ENCODE data around the gene SPANXC. TPM values are rescaled to one million over a fixed set of nuclear protein-coding genes. Genes with fewer than 3 reads are reported as not detected.
"Not testable (repeated sequence)": the region's sequence is repeated elsewhere in the genome, so short reads cannot be mapped to it uniquely, and the experiment has no call there.

The SPANXC gene
- total RNA-seq = not detected in 2 replicates

- H3K36me3 Mint-ChIP-seq (ENCODE audit: low read depth); CTCF ChIA-PET; DNase-seq; H3K27ac Mint-ChIP-seq; ATAC-seq (ENCODE audit: low read depth); POLR2A ChIA-PET; H3K27me3 Mint-ChIP-seq; H3K4me3 Mint-ChIP-seq; H3K9me3 Mint-ChIP-seq; intact Hi-C loops (cut with micrococcal nuclease); H3K4me1 Mint-ChIP-seq: not testable (repeated sequence)
Observed at GRCh38 chrX:141242417-141242816, at the start of gene SPANXC. SPANXC (minus strand) TSS chrX:141242517; CDS start chrX:141242457, 60 bp downstream.

- ATAC-seq (ENCODE audit: low read depth) (no peak), DNase-seq (no peak)
- Mint-ChIP-seq H3K36me3 (ENCODE audit: low read depth) (no peaks in the 10 kb centered on the region), H3K27me3 (no peaks in the 10 kb centered on the region), H3K27ac (no peak overlapping the region), H3K9me3 (no peaks in the 10 kb centered on the region), H3K4me1 (no peaks in the 10 kb centered on the region), H3K4me3 (no peak overlapping the region)
- ChIA-PET CTCF (interaction anchor here (2.1 to 2.6 kb wide), 2 partner anchors 361 to 514 kb away, joined by 7 to 8 read pairs; no protein-coding TSS in a partner anchor), POLR2A (no interaction called here)
- TF ChIP-seq CTCF (IDR thresholded peaks at IDR 0.05) = no peak
- intact Hi-C loops (cut with micrococcal nuclease) = no loop called here
Observed at GRCh38 chrX:141279476-141279875, 37.2 kb upstream of the SPANXC start.

- ATAC-seq (ENCODE audit: low read depth) (no peak), DNase-seq (no peak)
- no peaks in the 10 kb centered on the region for H3K9me3 Mint-ChIP-seq
- intact Hi-C loops (cut with micrococcal nuclease) = no loop called here
- no peak overlapping the region for H3K4me3 Mint-ChIP-seq
- no peaks in the 10 kb centered on the region for H3K36me3 Mint-ChIP-seq (ENCODE audit: low read depth)
- H3K4me1 Mint-ChIP-seq = no peaks in the 10 kb centered on the region
- no peak overlapping the region for H3K27ac Mint-ChIP-seq
- ChIA-PET CTCF (interaction anchor here (1.3 to 2.6 kb wide), 3 partner anchors 360 to 512 kb away, joined by 3 to 8 read pairs (median 7); no protein-coding TSS in a partner anchor), POLR2A (no interaction called here)
- H3K27me3 Mint-ChIP-seq = no peaks in the 10 kb centered on the region
- TF ChIP-seq CTCF (IDR thresholded peaks at IDR 0.05) = no peak
Observed at GRCh38 chrX:141278306-141278705, 36.0 kb upstream of the SPANXC start.

GRCh38 chrX:141258080-141258479, 15.8 kb upstream of the SPANXC start:
- Mint-ChIP-seq H3K27ac (no peak overlapping the region), H3K4me1 (no peaks in the 10 kb centered on the region), H3K36me3 (ENCODE audit: low read depth) (no peaks in the 10 kb centered on the region), H3K9me3 (peaks cover 6% of the 10 kb centered on the region), H3K4me3 (no peak overlapping the region), H3K27me3 (no peaks in the 10 kb centered on the region)
- no peak for TF ChIP-seq CTCF (IDR thresholded peaks at IDR 0.05)
- ATAC-seq (ENCODE audit: low read depth) (no peak), DNase-seq (no peak)
- ChIA-PET POLR2A (no interaction called here), CTCF (no interaction called here)
- intact Hi-C loops (cut with micrococcal nuclease) = no loop called here

- Mint-ChIP-seq H3K4me1 (no peaks in the 10 kb centered on the region), H3K9me3 (peaks cover 4% of the 10 kb centered on the region), H3K27me3 (no peaks in the 10 kb centered on the region), H3K36me3 (ENCODE audit: low read depth) (no peaks in the 10 kb centered on the region), H3K4me3 (no peak overlapping the region), H3K27ac (no peak overlapping the region)
- DNase-seq = no peak
- intact Hi-C loops (cut with micrococcal nuclease) = no loop called here
- no peak for ATAC-seq (ENCODE audit: low read depth)
- ChIA-PET POLR2A (no interaction called here), CTCF (no interaction called here)
- TF ChIP-seq CTCF (IDR thresholded peaks at IDR 0.05) = no peak
Observed at GRCh38 chrX:141221611-141222010, 20.7 kb downstream of the SPANXC start.

- POLR2A ChIA-PET = no interaction called here
- intact Hi-C loops (cut with micrococcal nuclease) = no loop called here
- DNase-seq = no peak
- ATAC-seq (ENCODE audit: low read depth) = no peak
- Mint-ChIP-seq H3K36me3 (ENCODE audit: low read depth) (no peaks in the 10 kb centered on the region), H3K4me1 (no peaks in the 10 kb centered on the region), H3K4me3 (no peak overlapping the region), H3K27me3 (no peaks in the 10 kb centered on the region), H3K27ac (no peak overlapping the region), H3K9me3 (peaks cover 4% of the 10 kb centered on the region)
- no peak for TF ChIP-seq CTCF (IDR thresholded peaks at IDR 0.05)
- CTCF ChIA-PET = no interaction called here
Observed at GRCh38 chrX:141220342-141221008, 21.8 kb downstream of the SPANXC start.

Data from activated B cell treated with CpG ODN at 0.5 μM for 24 hours (primary cell).